Adrenal gland (tissue), 5 donors: ENCODE measurements around the gene ARSD.

Experiments
- CTCF ChIP-seq, 6 experiments: fragments of 450-650 bp in 4 of 6; fragments of 200-600 bp in 2 of 6; sonication (generic) in 1 of 6; IDR thresholded peaks; 1 replicate in 5 of 6; 2 replicates in 1 of 6; pipeline versions ENCODE4 v1.5.1 to v1.8.0; 2016 to 2021; ENCODE audit warnings: antibody characterized with exemption in 6 of 6, mild to moderate bottlenecking in 2 of 6, moderate library complexity in 1 of 6
- POLR2A ChIP-seq, 2 donors: fragments of 450-650 bp; IDR thresholded peaks; one replicate each; pipeline ENCODE4 v1.6.1; 2017; ENCODE audit warnings: antibody characterized with exemption in 2 of 2, mild to moderate bottlenecking in 2 of 2, moderate library complexity in 1 of 2
- donor health status: DM: no; HTN: no; CAD: no.

GRCh38 chrX:2955281-2955680 lies 26.1 kb upstream of the ARSD start:
- TF ChIP-seq CTCF (IDR thresholded peaks at IDR 0.05) (no peak), POLR2A (IDR thresholded peaks at IDR 0.05) (no peak)
